ENCODE measurements around the gene DCAF8L2. TPM values are rescaled to one million over a fixed set of nuclear protein-coding genes. Genes with fewer than 3 reads are reported as not detected.
"Not testable (repeated sequence)": the region's sequence is repeated elsewhere in the genome, so short reads cannot be mapped to it uniquely, and the experiment has no call there.

Gene DCAF8L2
- polyA plus RNA-seq, 1 donor from 2014 or later = not detected

DNA sequence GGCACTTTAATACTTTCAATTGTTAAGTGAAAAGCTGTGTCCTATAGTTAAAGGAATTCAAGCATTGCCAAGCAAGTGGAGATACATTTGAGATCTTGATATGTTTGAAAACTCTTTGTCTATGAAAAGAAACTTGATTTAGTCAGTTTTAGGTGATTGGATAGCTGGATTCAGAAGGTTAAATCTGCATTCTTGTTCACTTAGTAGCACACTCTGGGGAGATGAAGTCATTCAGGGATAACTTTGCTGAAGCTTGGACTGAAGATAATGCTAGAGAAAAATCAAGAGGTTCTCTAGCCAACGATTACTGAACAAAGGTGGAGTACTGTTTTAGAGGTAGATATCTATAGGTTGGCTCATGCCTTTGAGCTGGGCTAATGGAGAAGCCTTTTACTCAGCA is 90.6 kb downstream of the DCAF8L2 start:
- Histone ChIP-seq H3K79me2 (replicated peaks; ENCODE audit: insufficient read depth, low read length) (no peaks in the 10 kb centered on the region), H3K9ac (ENCODE audit: low read length) (no peak overlapping the region), H2AFZ (ENCODE audit: low read depth, low read length) (no peak overlapping the region), H3F3A (ENCODE audit: insufficient read depth, low read length, poor library complexity, severe bottlenecking) (no peaks in the 10 kb centered on the region), H3K27me3 (ENCODE audit: insufficient read depth, low read depth, low read length) (no peaks in the 10 kb centered on the region), H3K27ac (ENCODE audit: low read length) (no peak overlapping the region), H3K36me3 (ENCODE audit: insufficient read depth, low read length) (no peaks in the 10 kb centered on the region), H3K9me3 (ENCODE audit: low read length) (no peaks in the 10 kb centered on the region), H4K20me1 (ENCODE audit: insufficient read depth) (no peaks in the 10 kb centered on the region), H3K4me2 (ENCODE audit: low read length) (no peak overlapping the region), H3K9me2 (ENCODE audit: insufficient read depth, low read length) (no peaks in the 10 kb centered on the region), H3K4me3 (ENCODE audit: low read length) (no peak overlapping the region)
- TF ChIP-seq SMC3 (conservative IDR thresholded peaks at IDR 0.05; ENCODE audit: poor library complexity) (no peak), POLR2AphosphoS5 (IDR thresholded peaks at IDR 0.05) (no peak), RAD21 (conservative IDR thresholded peaks at IDR 0.05) (no peak), EZH2 (IDR thresholded peaks at IDR 0.05; ENCODE audit: borderline replicate concordance, insufficient read depth, low read length, poor library complexity, severe bottlenecking) (no peak), EP300 (conservative IDR thresholded peaks at IDR 0.05; ENCODE audit: poor library complexity, severe bottlenecking) (no peak), MXI1 (conservative IDR thresholded peaks at IDR 0.05; ENCODE audit: poor library complexity, severe bottlenecking) (no peak), TAF1 (IDR thresholded peaks at IDR 0.05; ENCODE audit: low read depth) (no peak)
- TF ChIP-seq, protein P1, sequence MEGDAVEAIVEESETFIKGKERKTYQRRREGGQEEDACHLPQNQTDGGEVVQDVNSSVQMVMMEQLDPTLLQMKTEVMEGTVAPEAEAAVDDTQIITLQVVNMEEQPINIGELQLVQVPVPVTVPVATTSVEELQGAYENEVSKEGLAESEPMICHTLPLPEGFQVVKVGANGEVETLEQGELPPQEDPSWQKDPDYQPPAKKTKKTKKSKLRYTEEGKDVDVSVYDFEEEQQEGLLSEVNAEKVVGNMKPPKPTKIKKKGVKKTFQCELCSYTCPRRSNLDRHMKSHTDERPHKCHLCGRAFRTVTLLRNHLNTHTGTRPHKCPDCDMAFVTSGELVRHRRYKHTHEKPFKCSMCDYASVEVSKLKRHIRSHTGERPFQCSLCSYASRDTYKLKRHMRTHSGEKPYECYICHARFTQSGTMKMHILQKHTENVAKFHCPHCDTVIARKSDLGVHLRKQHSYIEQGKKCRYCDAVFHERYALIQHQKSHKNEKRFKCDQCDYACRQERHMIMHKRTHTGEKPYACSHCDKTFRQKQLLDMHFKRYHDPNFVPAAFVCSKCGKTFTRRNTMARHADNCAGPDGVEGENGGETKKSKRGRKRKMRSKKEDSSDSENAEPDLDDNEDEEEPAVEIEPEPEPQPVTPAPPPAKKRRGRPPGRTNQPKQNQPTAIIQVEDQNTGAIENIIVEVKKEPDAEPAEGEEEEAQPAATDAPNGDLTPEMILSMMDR (IDR thresholded peaks at IDR 0.05; ENCODE audit: poor library complexity, severe bottlenecking) = no peak
- TF ChIP-seq, protein P2, sequence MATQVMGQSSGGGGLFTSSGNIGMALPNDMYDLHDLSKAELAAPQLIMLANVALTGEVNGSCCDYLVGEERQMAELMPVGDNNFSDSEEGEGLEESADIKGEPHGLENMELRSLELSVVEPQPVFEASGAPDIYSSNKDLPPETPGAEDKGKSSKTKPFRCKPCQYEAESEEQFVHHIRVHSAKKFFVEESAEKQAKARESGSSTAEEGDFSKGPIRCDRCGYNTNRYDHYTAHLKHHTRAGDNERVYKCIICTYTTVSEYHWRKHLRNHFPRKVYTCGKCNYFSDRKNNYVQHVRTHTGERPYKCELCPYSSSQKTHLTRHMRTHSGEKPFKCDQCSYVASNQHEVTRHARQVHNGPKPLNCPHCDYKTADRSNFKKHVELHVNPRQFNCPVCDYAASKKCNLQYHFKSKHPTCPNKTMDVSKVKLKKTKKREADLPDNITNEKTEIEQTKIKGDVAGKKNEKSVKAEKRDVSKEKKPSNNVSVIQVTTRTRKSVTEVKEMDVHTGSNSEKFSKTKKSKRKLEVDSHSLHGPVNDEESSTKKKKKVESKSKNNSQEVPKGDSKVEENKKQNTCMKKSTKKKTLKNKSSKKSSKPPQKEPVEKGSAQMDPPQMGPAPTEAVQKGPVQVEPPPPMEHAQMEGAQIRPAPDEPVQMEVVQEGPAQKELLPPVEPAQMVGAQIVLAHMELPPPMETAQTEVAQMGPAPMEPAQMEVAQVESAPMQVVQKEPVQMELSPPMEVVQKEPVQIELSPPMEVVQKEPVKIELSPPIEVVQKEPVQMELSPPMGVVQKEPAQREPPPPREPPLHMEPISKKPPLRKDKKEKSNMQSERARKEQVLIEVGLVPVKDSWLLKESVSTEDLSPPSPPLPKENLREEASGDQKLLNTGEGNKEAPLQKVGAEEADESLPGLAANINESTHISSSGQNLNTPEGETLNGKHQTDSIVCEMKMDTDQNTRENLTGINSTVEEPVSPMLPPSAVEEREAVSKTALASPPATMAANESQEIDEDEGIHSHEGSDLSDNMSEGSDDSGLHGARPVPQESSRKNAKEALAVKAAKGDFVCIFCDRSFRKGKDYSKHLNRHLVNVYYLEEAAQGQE (IDR thresholded peaks at IDR 0.05; ENCODE audit: borderline replicate concordance) = no peak

DNA sequence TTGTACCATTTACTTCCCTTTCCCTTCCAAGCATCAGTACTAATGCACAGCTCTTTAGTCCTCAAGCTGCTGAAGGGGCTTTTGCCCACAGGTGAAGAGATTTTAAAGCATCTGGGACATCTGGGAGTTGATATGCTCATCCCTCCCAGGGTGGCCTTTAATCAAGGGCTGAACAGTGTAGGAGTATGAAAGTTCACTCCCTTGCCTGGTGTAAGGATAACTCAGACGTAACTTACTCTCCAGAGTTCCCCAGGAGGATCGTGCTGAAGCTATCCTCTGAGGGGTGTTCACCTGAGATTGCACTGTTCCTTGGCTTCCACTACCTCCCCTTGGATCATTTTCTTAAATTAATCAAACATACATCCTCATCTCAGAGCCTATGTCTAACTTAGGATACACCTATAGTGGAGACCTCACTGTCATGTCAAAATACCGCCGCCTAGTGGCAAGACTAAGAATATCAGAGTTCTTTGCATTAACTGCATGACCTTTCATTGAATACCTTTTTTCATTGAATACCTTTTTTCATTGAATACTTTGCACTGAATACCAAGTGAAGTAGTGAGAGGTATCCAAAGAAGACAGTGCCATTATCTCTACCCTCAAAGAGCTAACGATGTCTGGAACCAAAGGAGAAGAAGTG is 93.5 kb downstream of the DCAF8L2 start:
- not testable (repeated sequence) for H3F3A ChIP-seq (ENCODE audit: insufficient read depth, low read length, poor library complexity, severe bottlenecking); H3K4me2 ChIP-seq (ENCODE audit: low read length); H3K9me2 ChIP-seq (ENCODE audit: insufficient read depth, low read length); H4K20me1 ChIP-seq (ENCODE audit: insufficient read depth); H3K79me2 ChIP-seq (replicated peaks; ENCODE audit: insufficient read depth, low read length); H3K4me3 ChIP-seq (ENCODE audit: low read length); H2AFZ ChIP-seq (ENCODE audit: low read depth, low read length); H3K9me3 ChIP-seq (ENCODE audit: low read length); H3K9ac ChIP-seq (ENCODE audit: low read length); H3K27ac ChIP-seq (ENCODE audit: low read length); H3K27me3 ChIP-seq (ENCODE audit: insufficient read depth, low read depth, low read length); H3K36me3 ChIP-seq (ENCODE audit: insufficient read depth, low read length)

DNA sequence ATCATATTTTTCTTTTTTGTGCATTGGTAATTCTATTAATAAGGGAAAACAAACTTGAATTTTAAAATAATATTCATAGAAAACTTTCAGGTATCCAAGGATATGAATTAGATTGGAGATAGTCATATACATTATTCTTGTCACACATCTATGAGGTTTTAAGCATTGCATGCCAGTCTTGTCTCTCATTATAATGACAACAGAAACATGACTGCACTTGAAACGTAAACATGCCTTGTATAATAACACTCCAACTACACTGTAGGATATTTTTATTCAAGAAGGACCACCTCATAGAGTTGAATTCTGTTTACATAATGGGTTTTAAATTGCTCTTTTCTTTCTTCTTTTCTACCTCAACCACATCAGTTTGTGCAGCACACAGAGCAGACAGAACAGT is 104.5 kb downstream of the DCAF8L2 start:
- Histone ChIP-seq H3K36me3 (ENCODE audit: insufficient read depth, low read length) (no peaks in the 10 kb centered on the region), H3K9me2 (ENCODE audit: insufficient read depth, low read length) (no peaks in the 10 kb centered on the region), H4K20me1 (ENCODE audit: insufficient read depth) (no peaks in the 10 kb centered on the region), H3K9ac (ENCODE audit: low read length) (no peak overlapping the region), H3K27me3 (ENCODE audit: insufficient read depth, low read depth, low read length) (no peaks in the 10 kb centered on the region), H3F3A (ENCODE audit: insufficient read depth, low read length, poor library complexity, severe bottlenecking) (no peaks in the 10 kb centered on the region), H3K9me3 (ENCODE audit: low read length) (no peaks in the 10 kb centered on the region), H3K4me2 (ENCODE audit: low read length) (no peak overlapping the region), H2AFZ (ENCODE audit: low read depth, low read length) (no peak overlapping the region), H3K79me2 (replicated peaks; ENCODE audit: insufficient read depth, low read length) (no peaks in the 10 kb centered on the region), H3K27ac (ENCODE audit: low read length) (no peak overlapping the region), H3K4me3 (ENCODE audit: low read length) (no peak overlapping the region)
- TF ChIP-seq POLR2AphosphoS5 (IDR thresholded peaks at IDR 0.05) = peak; percentile 72
- TF ChIP-seq, protein P2 (IDR thresholded peaks at IDR 0.05; ENCODE audit: borderline replicate concordance) = no peak
- peak; percentile 84 for TF ChIP-seq EP300 (conservative IDR thresholded peaks at IDR 0.05; ENCODE audit: poor library complexity, severe bottlenecking)
- no peak for TF ChIP-seq TAF1 (IDR thresholded peaks at IDR 0.05; ENCODE audit: low read depth)
